ENCODE data around the gene VASP. TPM values are rescaled to one million over a fixed set of nuclear protein-coding genes. Genes with fewer than 3 reads are reported as not detected.
A peak's percentile ranks its signal among the peaks of the same experiment; 100 is the strongest.

Gene VASP
- total and polyA plus RNA-seq, 2 donors (not counting 3 experiments of a cell fraction or from before 2014, with no cell fraction given), result 94.3 to 154 TPM

- Histone ChIP-seq H3K4me3 (replicated peaks in 1 of 3; ENCODE audit: insufficient read depth in 1 of 3, low read depth in 1 of 3, low read length in 3 of 3) (peak overlapping the region in 1 of 3 experiments; percentile 60), H3K9me1 (replicated peaks; ENCODE audit: control insufficient read depth, extremely low read depth, insufficient read depth, low read length) (no peaks in the 10 kb centered on the region), H4K20me1 (replicated peaks; ENCODE audit: control insufficient read depth, extremely low read depth, insufficient read depth, low read length) (no peaks in the 10 kb centered on the region), H3K4me1 (ENCODE audit: control insufficient read depth, extremely low read depth, insufficient read depth, low read length) (peaks cover 20% of the 10 kb centered on the region), H2AFZ (ENCODE audit: low read depth, low read length) (peak overlapping the region; percentile 64), H3K27me3 (ENCODE audit: control insufficient read depth in 2 of 2, insufficient read depth in 2 of 2, low read length in 2 of 2) (no peaks in the 10 kb centered on the region), H3K9me3 (replicated peaks; ENCODE audit: control insufficient read depth, insufficient read depth, low read length) (no peaks in the 10 kb centered on the region), H3K27ac (ENCODE audit: insufficient read depth, low read depth, low read length) (peak overlapping the region; percentile 64), H3K9ac (replicated peaks; ENCODE audit: extremely low read depth, insufficient read depth, low read length) (peak overlapping the region; percentile 62), H3K4me2 (ENCODE audit: insufficient read depth, low read length) (peak overlapping the region; percentile 62), H3K36me3 (ENCODE audit: control insufficient read depth in 2 of 2, extremely low read depth in 1 of 2, insufficient read depth in 2 of 2, low read length in 2 of 2) (no peaks in the 10 kb centered on the region), H3K79me2 (ENCODE audit: control insufficient read depth, insufficient read depth, low read length) (peaks cover 39% of the 10 kb centered on the region)
- TF ChIP-seq CTCF (IDR thresholded peaks at IDR 0.05; ENCODE audit: extremely low read depth in 1 of 2, insufficient read depth in 1 of 2, low read depth in 1 of 2, low read length in 2 of 2) (no peak), MAX (IDR thresholded peaks at IDR 0.05; ENCODE audit: insufficient read depth, insufficient read length) (no peak), MYC (IDR thresholded peaks at IDR 0.05; ENCODE audit: low read depth, low read length) (no peak), GATA2 (IDR thresholded peaks at IDR 0.05; ENCODE audit: insufficient read depth, insufficient read length, low read depth, low read length) (no peak), FOS (IDR thresholded peaks at IDR 0.05; ENCODE audit: borderline replicate concordance, insufficient read depth, low read length) (no peak), POLR2AphosphoS5 (IDR thresholded peaks at IDR 0.05; ENCODE audit: insufficient read depth, low read depth, low read length) (no peak), JUN (IDR thresholded peaks at IDR 0.05; ENCODE audit: borderline replicate concordance, insufficient read depth, insufficient read length, low read depth) (no peak), POLR2A (IDR thresholded peaks at IDR 0.05; ENCODE audit: low read depth, low read length) (no peak)
- no TSS peak for BruUV-seq (replicated peaks)
- CTCF ChIA-PET, result interaction anchor here (1.2 to 1.6 kb wide), 2 partner anchors 21 to 67 kb away, joined by 8 to 10 read pairs; no protein-coding TSS in a partner anchor
- no peak for DNase-seq (ENCODE audit: low read depth, low spot score)
- no peak for FAIRE-seq
- intact Hi-C loops (cut with micrococcal nuclease), result loop anchor here (1.0 to 2.0 kb wide), 4 partner anchors 9 to 139 kb away; partner anchors contain the start of gene RTN2
- POLR2A ChIA-PET, result interaction anchor here (0.6 kb wide), 1 partner anchor 83 kb away, joined by 3 read pairs; no protein-coding TSS in a partner anchor
- dilution Hi-C loops (cut with MboI; ENCODE audit: extremely low pct_ligation_motif_present, low sequenced_read_pairs), result no loop called here
Measured at GRCh38 chr19:45505996-45506245, 1.4 kb upstream of the VASP start.
